ENCODE data around the gene WIPI1. TPM values are rescaled to one million over a fixed set of nuclear protein-coding genes. Genes with fewer than 3 reads are reported as not detected.

Gene WIPI1
- total and polyA plus RNA-seq, 2 of the 13 experiments (the other 11 are each of a cell fraction or from before 2014, with no cell fraction given), result 29.4 to 141 TPM

DNA sequence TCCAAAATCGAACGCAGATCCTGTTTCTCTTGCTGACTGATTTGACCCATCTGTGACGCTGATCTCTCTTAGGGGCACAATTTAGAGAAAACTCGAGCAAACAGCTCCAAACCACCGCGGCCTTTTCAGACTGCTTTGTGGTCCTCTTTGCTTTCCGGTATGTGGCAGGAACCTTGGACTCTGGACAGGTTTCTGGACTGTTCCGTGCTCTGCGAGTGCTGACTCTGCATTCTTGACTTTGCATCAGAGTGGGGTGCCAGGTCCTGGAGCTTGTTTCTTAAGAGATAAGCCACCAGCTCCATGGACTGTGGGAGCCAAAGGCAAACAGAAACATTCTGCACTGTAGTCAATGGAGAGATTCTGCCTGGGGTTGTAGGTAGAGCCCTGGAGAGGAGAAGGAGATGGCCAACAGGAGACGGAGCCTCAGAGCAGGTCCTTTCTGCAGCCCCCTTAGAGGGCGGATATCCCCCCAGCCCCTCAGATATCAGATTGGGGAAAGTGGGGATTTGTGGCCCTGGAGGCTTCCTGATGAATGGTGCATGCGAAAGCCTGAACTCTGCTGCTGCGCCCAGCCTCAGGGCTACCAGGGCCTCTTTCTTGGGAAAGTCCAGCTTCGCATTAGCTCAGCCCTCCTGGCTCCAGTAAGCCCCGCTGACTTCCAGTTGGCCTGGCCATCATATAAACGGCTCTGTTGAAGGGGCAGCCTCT is 65.6 kb downstream of the WIPI1 start (continued):
- TF ChIP-seq, protein P1, sequence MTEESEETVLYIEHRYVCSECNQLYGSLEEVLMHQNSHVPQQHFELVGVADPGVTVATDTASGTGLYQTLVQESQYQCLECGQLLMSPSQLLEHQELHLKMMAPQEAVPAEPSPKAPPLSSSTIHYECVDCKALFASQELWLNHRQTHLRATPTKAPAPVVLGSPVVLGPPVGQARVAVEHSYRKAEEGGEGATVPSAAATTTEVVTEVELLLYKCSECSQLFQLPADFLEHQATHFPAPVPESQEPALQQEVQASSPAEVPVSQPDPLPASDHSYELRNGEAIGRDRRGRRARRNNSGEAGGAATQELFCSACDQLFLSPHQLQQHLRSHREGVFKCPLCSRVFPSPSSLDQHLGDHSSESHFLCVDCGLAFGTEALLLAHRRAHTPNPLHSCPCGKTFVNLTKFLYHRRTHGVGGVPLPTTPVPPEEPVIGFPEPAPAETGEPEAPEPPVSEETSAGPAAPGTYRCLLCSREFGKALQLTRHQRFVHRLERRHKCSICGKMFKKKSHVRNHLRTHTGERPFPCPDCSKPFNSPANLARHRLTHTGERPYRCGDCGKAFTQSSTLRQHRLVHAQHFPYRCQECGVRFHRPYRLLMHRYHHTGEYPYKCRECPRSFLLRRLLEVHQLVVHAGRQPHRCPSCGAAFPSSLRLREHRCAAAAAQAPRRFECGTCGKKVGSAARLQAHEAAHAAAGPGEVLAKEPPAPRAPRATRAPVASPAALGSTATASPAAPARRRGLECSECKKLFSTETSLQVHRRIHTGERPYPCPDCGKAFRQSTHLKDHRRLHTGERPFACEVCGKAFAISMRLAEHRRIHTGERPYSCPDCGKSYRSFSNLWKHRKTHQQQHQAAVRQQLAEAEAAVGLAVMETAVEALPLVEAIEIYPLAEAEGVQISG (CRISPR knock-in tag; IDR thresholded peaks at IDR 0.05), result peak; percentile 53; the same call in 1 of the 2 replicates
- TF ChIP-seq, protein P2, sequence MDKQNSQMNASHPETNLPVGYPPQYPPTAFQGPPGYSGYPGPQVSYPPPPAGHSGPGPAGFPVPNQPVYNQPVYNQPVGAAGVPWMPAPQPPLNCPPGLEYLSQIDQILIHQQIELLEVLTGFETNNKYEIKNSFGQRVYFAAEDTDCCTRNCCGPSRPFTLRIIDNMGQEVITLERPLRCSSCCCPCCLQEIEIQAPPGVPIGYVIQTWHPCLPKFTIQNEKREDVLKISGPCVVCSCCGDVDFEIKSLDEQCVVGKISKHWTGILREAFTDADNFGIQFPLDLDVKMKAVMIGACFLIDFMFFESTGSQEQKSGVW (CRISPR knock-in tag; IDR thresholded peaks at IDR 0.05; ENCODE audit: borderline replicate concordance), result no peak
- TF ChIP-seq NCOA2 (CRISPR knock-in tag; IDR thresholded peaks at IDR 0.05), result peak; percentile 84
- 0 out of 2 replicates have a peak, but pooled peaks have one; percentile 13 for TF ChIP-seq NR2F2 (IDR thresholded peaks at IDR 0.05; ENCODE audit: borderline replicate concordance, low read depth)
- TF ChIP-seq, protein P3, sequence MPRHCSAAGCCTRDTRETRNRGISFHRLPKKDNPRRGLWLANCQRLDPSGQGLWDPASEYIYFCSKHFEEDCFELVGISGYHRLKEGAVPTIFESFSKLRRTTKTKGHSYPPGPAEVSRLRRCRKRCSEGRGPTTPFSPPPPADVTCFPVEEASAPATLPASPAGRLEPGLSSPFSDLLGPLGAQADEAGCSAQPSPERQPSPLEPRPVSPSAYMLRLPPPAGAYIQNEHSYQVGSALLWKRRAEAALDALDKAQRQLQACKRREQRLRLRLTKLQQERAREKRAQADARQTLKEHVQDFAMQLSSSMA (CRISPR knock-in tag; IDR thresholded peaks at IDR 0.05), result no peak
- no peak for TF ChIP-seq SMYD3 (CRISPR knock-in tag; IDR thresholded peaks at IDR 0.05)
- TF ChIP-seq ZNF337 (CRISPR knock-in tag; IDR thresholded peaks at IDR 0.05; ENCODE audit: borderline replicate concordance, low read depth), result no peak
- TF ChIP-seq ZNF775 (CRISPR knock-in tag; IDR thresholded peaks at IDR 0.05; ENCODE audit: borderline replicate concordance), result no peak
- no peak for TF ChIP-seq ZNF256 (CRISPR knock-in tag; conservative IDR thresholded peaks at IDR 0.05)
- 0 out of 2 replicates have a peak, but pooled peaks have one; percentile 25 for TF ChIP-seq ZSCAN31 (CRISPR knock-in tag; IDR thresholded peaks at IDR 0.05; ENCODE audit: low read depth)
- TF ChIP-seq ZNF883 (CRISPR knock-in tag; IDR thresholded peaks at IDR 0.05; ENCODE audit: not compliant biosample characterization), result no peak
- TF ChIP-seq ZBTB8A (CRISPR knock-in tag; IDR thresholded peaks at IDR 0.05; ENCODE audit: borderline replicate concordance, low read depth), result 0 out of 2 replicates have a peak, but pooled peaks have one; percentile 29
- TF ChIP-seq ZBTB38 (CRISPR knock-in tag; IDR thresholded peaks at IDR 0.05), result peak; percentile 89
- TF ChIP-seq SYNCRIP (IDR thresholded peaks at IDR 0.05; ENCODE audit: insufficient read depth, low read depth, low read length), result no peak
- TF ChIP-seq, protein P4, sequence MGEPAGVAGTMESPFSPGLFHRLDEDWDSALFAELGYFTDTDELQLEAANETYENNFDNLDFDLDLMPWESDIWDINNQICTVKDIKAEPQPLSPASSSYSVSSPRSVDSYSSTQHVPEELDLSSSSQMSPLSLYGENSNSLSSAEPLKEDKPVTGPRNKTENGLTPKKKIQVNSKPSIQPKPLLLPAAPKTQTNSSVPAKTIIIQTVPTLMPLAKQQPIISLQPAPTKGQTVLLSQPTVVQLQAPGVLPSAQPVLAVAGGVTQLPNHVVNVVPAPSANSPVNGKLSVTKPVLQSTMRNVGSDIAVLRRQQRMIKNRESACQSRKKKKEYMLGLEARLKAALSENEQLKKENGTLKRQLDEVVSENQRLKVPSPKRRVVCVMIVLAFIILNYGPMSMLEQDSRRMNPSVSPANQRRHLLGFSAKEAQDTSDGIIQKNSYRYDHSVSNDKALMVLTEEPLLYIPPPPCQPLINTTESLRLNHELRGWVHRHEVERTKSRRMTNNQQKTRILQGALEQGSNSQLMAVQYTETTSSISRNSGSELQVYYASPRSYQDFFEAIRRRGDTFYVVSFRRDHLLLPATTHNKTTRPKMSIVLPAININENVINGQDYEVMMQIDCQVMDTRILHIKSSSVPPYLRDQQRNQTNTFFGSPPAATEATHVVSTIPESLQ (CRISPR knock-in tag; conservative IDR thresholded peaks at IDR 0.05), result no peak
- no peak for TF ChIP-seq NBN (conservative IDR thresholded peaks at IDR 0.05)
- no peak for TF ChIP-seq ZNF562 (CRISPR knock-in tag; IDR thresholded peaks at IDR 0.05; ENCODE audit: borderline replicate concordance)
- no peak for TF ChIP-seq ZNF841 (CRISPR knock-in tag; IDR thresholded peaks at IDR 0.05; ENCODE audit: borderline replicate concordance)
- no peak for TF ChIP-seq TAF15 (IDR thresholded peaks at IDR 0.05; ENCODE audit: low read depth, low read length, poor library complexity, severe bottlenecking)
- no peak for TF ChIP-seq FLYWCH1 (CRISPR knock-in tag; IDR thresholded peaks at IDR 0.05)
- no peak for TF ChIP-seq CHD2 (IDR thresholded peaks at IDR 0.05; ENCODE audit: low read depth, low read length)
- no peak for TF ChIP-seq PHB2 (IDR thresholded peaks at IDR 0.05; ENCODE audit: partially characterized antibody)
- no peak for TF ChIP-seq PCBP2 (optimal IDR thresholded peaks at IDR 0.05; ENCODE audit: low read depth, low read length, poor library complexity, severe bottlenecking)
- no peak for TF ChIP-seq FOXP1 (IDR thresholded peaks at IDR 0.05)
- 0 out of 2 replicates have a peak, but pooled peaks have one; percentile 52 for TF ChIP-seq FOXP1 (CRISPR knock-in tag; IDR thresholded peaks at IDR 0.05)

Measured in HepG2 (cell line).